Adrenal gland (tissue), 12 donors: ENCODE data around the gene HLTF. TPM values are rescaled to one million over a fixed set of nuclear protein-coding genes. Genes with fewer than 3 reads are reported as not detected.
A peak's percentile ranks its signal among the peaks of the same experiment; 100 is the strongest.

ENCODE experiments used
- DNase-seq, 7 donors: peaks; one replicate each; pipeline ENCODE4 v3.0.0-alpha.2; 2019 to 2020
- H3K27ac ChIP-seq, 5 donors: fragments of 200-600 bp; sonication (generic) in 4 of 5; 1 replicate in 3 of 5; 2 replicates in 2 of 5; pipeline versions ENCODE4 v1.5.1 to v1.8.0; 2016 to 2020; ENCODE audit warnings: mild to moderate bottlenecking in 1 of 5
- H3K27me3 ChIP-seq: fragments of 200-600 bp; 2 replicates; pipeline ENCODE4 v1.8.0; 2021
- H3K36me3 ChIP-seq, 2 donors: fragments of 200-600 bp; replicated peaks in 1 of 2; 1 replicate in 1 of 2; 2 replicates in 1 of 2; pipeline versions ENCODE4 v1.5.1 to v1.8.0; 2018 to 2022
- H3K4me1 ChIP-seq, 2 donors: fragments of 200-600 bp; replicated peaks in 1 of 2; 1 replicate in 1 of 2; 2 replicates in 1 of 2; pipeline versions ENCODE4 v1.5.1 to v1.8.0; 2018 to 2021
- H3K4me3 ChIP-seq, 4 donors: fragments of 200-600 bp; sonication (generic) in 3 of 4; one replicate each; pipeline ENCODE4 v1.5.1; 2016 to 2018
- H3K9me3 ChIP-seq, 3 donors: fragments of 200-600 bp; sonication (generic) in 1 of 3; replicated peaks in 1 of 3; 1 replicate in 2 of 3; 2 replicates in 1 of 3; pipeline versions ENCODE4 v1.5.1 to v1.8.0; 2016 to 2021
- POLR2A ChIP-seq, 2 donors: fragments of 450-650 bp; IDR thresholded peaks; one replicate each; pipeline ENCODE4 v1.6.1; 2017; ENCODE audit warnings: antibody characterized with exemption in 2 of 2, mild to moderate bottlenecking in 2 of 2, moderate library complexity in 1 of 2
- WGBS, 4 donors: extraction: QIAGEN DNeasy Blood & Tissue Kit in 2 of 4; methylation state at CpG; one replicate each; pipeline versions ENCODE4 v1.1.5 to v1.1.7; 2013 to 2017; 5-methylcytosine and 5-hydroxymethylcytosine counted together
- intact Hi-C, 2 donors: fragments of 100-400 bp; cut with DNase I; formaldehyde crosslinking; loops; one replicate each; pipeline versions ENCODE4 v1.14.1 to v1.15.0; 2022 to 2023
- polyA plus RNA-seq, 3 donors: library from polyadenylated mRNA; stranded (reverse); fragments of 200-250 nt in 2 of 3; fragments of 350-450 nt in 1 of 3; fragmentation: Illumina TruSeq in 1 of 3; extraction: RNeasy Lipid Tissue Mini Kit (QIAGEN cat#74804) in 1 of 3; gene quantifications; one replicate each; pipeline ENCODE4 v1.2.3, GENCODE V29; 2013 to 2014
- total RNA-seq, 9 donors: library from RNA; depleted of rRNA in 4 of 9; stranded (reverse); fragments of >200 nt in 4 of 9; fragments of 120-200 nt in 1 of 9; fragmentation: NEBNext Ultra II Directional in 1 of 9; extraction: Animal tissue kit (Norgen Biotek cat#: 25700) in 1 of 9; gene quantifications; one replicate each; pipeline versions ENCODE4 v1.1.0 to v1.2.4, GENCODE V29; 2013 to 2023
- TF ChIP-seq, protein P1 (sequence below), 6 experiments: fragments of 450-650 bp in 4 of 6; fragments of 200-600 bp in 2 of 6; sonication (generic) in 1 of 6; IDR thresholded peaks; 1 replicate in 5 of 6; 2 replicates in 1 of 6; pipeline versions ENCODE4 v1.5.1 to v1.8.0; 2016 to 2021; ENCODE audit warnings: antibody characterized with exemption in 6 of 6, mild to moderate bottlenecking in 2 of 6, moderate library complexity in 1 of 6
- donor health status: healthy with polysubstance abuse.
- donor health status: Bipolar disorder and iron deficiency.
- donor health status: DM: yes; HTN: yes; CAD: no.
- donor health status: DM: no; HTN: no; CAD: no.
- donor health status: DM: no; HTN: no; CAD: no.
- donor health status: DM: yes; HTN: yes; CAD: no.

The HLTF gene
- total and polyA plus RNA-seq, 12 donors: 5.6 to 102 (median 46.7) TPM

DNA sequence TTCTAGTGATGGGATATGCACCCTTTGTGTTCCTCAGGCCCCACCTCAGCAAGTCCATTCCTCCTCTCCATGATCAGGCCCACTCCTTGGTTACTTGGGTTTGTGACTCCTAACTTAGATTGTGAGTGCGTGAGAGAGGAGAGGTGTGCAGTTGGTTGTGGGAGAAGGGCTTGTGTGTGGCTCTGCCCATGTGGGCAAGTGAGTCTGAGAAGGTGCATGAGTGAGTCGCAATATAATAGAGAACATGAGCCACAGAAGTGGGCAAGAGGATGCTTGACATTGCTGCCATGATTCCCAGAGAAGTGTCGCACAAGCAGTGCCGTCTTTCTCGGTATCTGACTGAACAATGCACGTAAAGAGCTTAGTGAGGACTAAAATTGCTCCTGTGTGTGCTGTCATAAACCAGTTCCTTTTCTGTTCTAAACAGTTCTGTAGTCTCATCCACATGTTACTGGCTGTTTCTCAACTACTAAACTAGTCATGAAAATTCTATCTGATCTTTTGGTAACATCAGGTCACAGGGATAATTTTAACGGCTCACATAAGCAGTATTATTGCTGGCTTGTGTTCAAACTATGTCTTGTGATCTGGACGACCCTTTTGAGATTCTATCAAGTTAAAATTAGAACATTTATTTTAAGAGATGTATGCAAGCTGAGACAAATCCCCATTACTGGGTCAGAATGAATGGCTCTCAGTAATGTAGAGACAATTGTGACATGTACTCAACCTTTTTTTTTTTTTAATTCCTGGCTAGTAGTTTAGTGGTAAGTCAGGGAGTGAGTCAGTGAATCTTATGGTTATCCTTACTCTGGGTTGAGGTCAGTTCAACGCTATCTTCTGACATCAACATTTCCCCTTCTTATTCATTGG, 69.4 kb downstream of the HLTF start:
- Histone ChIP-seq H3K36me3 (peaks cover 0 to 14% of the 10 kb centered on the region in 2 donors), H3K4me1 (peaks cover 0 to 5% of the 10 kb centered on the region in 2 donors)

DNA sequence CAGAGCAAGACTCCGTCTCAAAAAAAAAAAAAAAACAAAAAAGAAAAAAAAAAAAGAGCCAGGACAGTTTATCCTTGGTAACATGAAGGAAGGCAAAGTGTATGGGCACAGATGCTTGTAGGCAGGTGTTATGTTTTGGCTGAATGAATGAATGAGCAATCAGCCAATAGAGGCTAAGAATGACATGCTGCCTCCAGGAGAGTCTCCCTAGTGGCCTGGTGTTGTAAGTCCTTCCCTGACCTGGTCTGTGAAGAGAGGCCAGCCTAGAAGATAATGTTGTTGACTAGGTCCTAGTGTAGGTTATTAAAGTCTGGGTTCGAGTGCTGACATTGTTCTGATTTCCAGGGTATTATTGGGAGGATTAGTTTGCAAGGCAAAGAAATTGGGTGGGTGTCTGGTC, 70.1 kb downstream of the HLTF start:
- Histone ChIP-seq H3K27me3 (no peaks in the 10 kb centered on the region), H3K9me3 (no peaks in the 10 kb centered on the region), H3K27ac (no peak overlapping the region), H3K4me3 (no peak overlapping the region), H3K36me3 (peaks cover 0 to 21% of the 10 kb centered on the region in 2 donors), H3K4me1 (peaks cover 0 to 5% of the 10 kb centered on the region in 2 donors)
- 83 to 97% (median 96%) methylated on average over 1 to 2 of the region's 2 CpGs for WGBS, 4 donors
- TF ChIP-seq, protein P1, sequence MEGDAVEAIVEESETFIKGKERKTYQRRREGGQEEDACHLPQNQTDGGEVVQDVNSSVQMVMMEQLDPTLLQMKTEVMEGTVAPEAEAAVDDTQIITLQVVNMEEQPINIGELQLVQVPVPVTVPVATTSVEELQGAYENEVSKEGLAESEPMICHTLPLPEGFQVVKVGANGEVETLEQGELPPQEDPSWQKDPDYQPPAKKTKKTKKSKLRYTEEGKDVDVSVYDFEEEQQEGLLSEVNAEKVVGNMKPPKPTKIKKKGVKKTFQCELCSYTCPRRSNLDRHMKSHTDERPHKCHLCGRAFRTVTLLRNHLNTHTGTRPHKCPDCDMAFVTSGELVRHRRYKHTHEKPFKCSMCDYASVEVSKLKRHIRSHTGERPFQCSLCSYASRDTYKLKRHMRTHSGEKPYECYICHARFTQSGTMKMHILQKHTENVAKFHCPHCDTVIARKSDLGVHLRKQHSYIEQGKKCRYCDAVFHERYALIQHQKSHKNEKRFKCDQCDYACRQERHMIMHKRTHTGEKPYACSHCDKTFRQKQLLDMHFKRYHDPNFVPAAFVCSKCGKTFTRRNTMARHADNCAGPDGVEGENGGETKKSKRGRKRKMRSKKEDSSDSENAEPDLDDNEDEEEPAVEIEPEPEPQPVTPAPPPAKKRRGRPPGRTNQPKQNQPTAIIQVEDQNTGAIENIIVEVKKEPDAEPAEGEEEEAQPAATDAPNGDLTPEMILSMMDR (IDR thresholded peaks at IDR 0.05): no peak
- TF ChIP-seq POLR2A (IDR thresholded peaks at IDR 0.05): no peak
- intact Hi-C loops: no loop called here
- no peak for DNase-seq

More for the DNA sequence above, 69.4 kb downstream of the HLTF start:
- no peak overlapping the region for H3K4me3 ChIP-seq
- H3K9me3 ChIP-seq: no peaks in the 10 kb centered on the region
- intact Hi-C loops: no loop called here
- no peak for DNase-seq
- 68 to 74% (median 72%) methylated on average over 9 of the region's 9 CpGs for WGBS, 4 donors
- TF ChIP-seq, protein P1 (IDR thresholded peaks at IDR 0.05): no peak
- TF ChIP-seq POLR2A (IDR thresholded peaks at IDR 0.05): no peak
- H3K27ac ChIP-seq: peak overlapping the region in 1 of 5 donors; percentile 3
- H3K27me3 ChIP-seq: no peaks in the 10 kb centered on the region

DNA sequence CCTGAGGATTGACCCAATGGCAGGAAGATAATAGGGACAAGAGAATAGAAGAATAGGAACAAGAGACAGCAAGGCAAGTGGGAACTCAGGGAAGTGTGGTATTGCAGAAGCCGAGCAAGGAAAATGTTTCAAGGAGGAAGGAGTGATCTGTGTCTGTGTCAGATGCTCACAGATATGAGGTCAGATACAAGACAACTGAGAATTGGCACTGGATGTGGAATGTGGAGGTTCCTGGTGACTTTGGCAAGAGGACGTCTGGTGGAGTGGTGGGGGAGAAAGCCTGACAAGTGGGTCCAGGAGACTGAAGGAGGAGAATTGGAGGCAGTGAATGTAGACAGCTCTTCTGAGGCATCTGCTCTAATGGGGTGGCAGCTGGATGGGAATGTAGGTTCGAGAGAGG, 70.9 kb downstream of the HLTF start:
- Histone ChIP-seq H3K4me3 (no peak overlapping the region), H3K9me3 (no peaks in the 10 kb centered on the region), H3K36me3 (peaks cover 0 to 29% of the 10 kb centered on the region in 2 donors), H3K27me3 (no peaks in the 10 kb centered on the region), H3K27ac (no peak overlapping the region), H3K4me1 (peaks cover 0 to 5% of the 10 kb centered on the region in 2 donors)
- no peak for DNase-seq
- 76 to 85% (median 79%) methylated on average over 3 of the region's 3 CpGs for WGBS, 4 donors
- intact Hi-C loops: no loop called here
- TF ChIP-seq POLR2A (IDR thresholded peaks at IDR 0.05): no peak
- TF ChIP-seq, protein P1 (IDR thresholded peaks at IDR 0.05): no peak

DNA sequence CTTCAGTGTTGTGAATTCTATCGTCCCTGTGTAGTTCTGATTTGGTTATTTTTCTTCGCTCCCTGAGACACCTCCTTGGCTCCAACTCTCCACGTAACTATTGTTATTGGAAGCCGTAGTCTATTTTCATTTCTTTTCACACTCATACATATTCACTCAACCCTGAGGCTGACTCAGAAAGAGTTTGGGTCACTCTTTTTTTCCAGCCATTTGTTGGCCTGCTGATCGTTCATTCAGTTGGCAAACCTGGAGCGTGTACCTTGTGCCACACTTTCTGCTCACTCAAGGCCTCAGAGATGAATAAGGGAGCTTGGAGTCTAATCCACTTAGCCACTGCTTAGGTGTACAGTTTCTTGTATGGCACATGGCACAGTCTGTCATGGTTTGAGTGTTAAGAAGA, 72.6 kb downstream of the HLTF start:
- no peaks in the 10 kb centered on the region for H3K27me3 ChIP-seq
- intact Hi-C loops: no loop called here
- H3K27ac ChIP-seq: no peak overlapping the region
- 92 to 95% (median 93%) methylated on average over 6 of the region's 6 CpGs for WGBS, 4 donors
- H3K4me1 ChIP-seq: peaks cover 0 to 5% of the 10 kb centered on the region in 2 donors
- no peaks in the 10 kb centered on the region for H3K9me3 ChIP-seq
- DNase-seq: no peak
- TF ChIP-seq POLR2A (IDR thresholded peaks at IDR 0.05): no peak
- TF ChIP-seq, protein P1 (IDR thresholded peaks at IDR 0.05): no peak
- H3K36me3 ChIP-seq: peaks cover 0 to 42% of the 10 kb centered on the region in 2 donors
- no peak overlapping the region for H3K4me3 ChIP-seq
